IPS DF 19.7 (cell line): ENCODE results near the gene NTNG2.
"Not testable (repeated sequence)": the region's sequence is repeated elsewhere in the genome, so short reads cannot be mapped to it uniquely, and the experiment has no call there.

ENCODE experiments used
- DNase-seq: peaks from one replicate; pipeline ENCODE4 v3.0.0-alpha.2; 2013; ENCODE audit warnings: low read depth, low spot score

NTNG2 gene

GRCh38 chr9:132249690-132250089, 87.8 kb downstream of the NTNG2 start:
- no peak for DNase-seq

GRCh38 chr9:132250324-132251262, 88.7 kb downstream of the NTNG2 start:
- DNase-seq = no peak

DNA sequence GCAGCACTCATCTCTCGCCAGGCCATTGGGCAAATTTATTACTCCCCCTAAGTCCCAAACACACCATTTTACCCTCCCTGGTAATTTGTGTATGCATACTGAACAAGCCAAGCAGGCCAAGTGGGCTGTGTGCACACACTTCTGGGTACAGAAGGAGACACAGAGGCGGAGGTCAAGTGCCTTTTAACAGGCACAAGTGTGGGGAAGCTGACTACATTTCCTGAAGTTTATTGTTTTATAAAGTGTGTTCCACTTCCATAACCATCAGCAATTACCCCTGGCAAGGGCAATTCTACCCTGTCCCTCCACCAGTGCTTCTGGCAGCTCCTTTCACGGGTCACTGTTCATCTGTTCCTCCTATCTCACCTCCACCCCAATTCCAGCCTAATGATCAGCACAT, 99.0 kb downstream of the NTNG2 start:
- no peak for DNase-seq

- no peak for DNase-seq
These were observed 104.2 kb downstream of the NTNG2 start for GRCh38 chr9:132266017-132266416.

DNA sequence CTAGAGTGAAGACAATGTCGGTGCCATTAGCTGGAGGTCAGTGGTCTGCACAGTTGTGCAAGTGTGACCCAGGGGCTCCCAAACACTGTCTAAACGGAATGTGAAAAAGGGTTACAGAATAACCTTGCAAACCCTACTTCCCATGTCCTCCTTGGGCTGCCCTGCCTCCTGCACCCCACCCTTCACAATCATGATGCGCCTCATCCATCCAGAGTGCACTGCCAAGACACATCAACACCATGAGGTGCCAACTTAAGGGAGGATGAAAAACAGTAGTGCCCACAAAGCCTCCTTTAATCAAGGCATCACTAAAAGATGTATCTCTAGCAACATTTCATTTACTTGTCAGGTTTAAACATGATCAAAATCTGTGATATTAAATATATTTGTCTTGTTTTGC, 105.8 kb downstream of the NTNG2 start:
- DNase-seq = no peak

GRCh38 chr9:132268725-132269352, 107.0 kb downstream of the NTNG2 start:
- no peak for DNase-seq

- not testable (repeated sequence) for DNase-seq
These were observed 108.1 kb downstream of the NTNG2 start for GRCh38 chr9:132269704-132270516.

DNA sequence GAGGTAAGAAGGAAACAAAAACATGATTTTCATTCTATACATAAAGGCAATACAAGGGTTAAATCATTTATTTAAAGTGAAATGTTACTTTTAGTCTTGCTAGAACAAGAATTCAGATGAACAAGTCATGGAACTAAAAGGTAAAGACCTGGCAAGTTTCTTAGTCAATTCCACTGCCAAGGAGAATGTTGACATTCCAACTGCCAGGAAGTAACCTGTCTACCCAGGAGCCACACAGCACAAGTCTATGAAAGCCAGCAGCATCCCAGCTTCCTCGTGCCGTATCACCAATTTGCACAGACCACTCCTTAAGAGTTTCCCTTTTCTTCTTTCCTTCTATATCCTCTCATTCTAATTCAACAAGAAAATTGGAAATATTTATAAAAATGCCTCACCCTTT, 113.0 kb downstream of the NTNG2 start:
- no peak for DNase-seq

DNA sequence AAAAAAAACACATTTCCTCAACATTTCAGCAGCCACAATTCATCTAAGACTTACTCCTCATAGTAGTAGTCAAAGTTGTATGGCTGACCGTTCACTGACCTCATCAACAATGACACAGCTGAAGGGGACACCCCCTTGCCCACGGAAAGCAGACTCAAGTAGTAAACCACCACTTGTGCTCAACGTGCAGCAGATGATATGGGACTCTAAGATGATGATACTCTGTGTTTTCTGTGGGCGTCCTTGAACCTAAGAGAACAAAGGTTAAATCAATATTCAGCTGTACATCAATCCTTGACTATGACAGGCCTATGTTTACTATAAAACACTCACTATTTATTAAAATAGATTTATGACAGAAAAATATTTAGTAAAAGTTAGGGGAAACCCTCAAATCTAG, 121.3 kb downstream of the NTNG2 start:
- no peak for DNase-seq

GRCh38 chr9:132283863-132284262, 122.0 kb downstream of the NTNG2 start:
- no peak for DNase-seq

- no peak for DNase-seq
These were observed 125.5 kb downstream of the NTNG2 start for GRCh38 chr9:132287256-132287760.

GRCh38 chr9:132288361-132288760, 126.5 kb downstream of the NTNG2 start:
- DNase-seq = no peak

- DNase-seq = no peak
These were observed 127.1 kb downstream of the NTNG2 start for GRCh38 chr9:132288966-132289365.

GRCh38 chr9:132293145-132293721, 131.4 kb downstream of the NTNG2 start:
- no peak for DNase-seq
